ENCODE results near the gene AGTR1.

DNA sequence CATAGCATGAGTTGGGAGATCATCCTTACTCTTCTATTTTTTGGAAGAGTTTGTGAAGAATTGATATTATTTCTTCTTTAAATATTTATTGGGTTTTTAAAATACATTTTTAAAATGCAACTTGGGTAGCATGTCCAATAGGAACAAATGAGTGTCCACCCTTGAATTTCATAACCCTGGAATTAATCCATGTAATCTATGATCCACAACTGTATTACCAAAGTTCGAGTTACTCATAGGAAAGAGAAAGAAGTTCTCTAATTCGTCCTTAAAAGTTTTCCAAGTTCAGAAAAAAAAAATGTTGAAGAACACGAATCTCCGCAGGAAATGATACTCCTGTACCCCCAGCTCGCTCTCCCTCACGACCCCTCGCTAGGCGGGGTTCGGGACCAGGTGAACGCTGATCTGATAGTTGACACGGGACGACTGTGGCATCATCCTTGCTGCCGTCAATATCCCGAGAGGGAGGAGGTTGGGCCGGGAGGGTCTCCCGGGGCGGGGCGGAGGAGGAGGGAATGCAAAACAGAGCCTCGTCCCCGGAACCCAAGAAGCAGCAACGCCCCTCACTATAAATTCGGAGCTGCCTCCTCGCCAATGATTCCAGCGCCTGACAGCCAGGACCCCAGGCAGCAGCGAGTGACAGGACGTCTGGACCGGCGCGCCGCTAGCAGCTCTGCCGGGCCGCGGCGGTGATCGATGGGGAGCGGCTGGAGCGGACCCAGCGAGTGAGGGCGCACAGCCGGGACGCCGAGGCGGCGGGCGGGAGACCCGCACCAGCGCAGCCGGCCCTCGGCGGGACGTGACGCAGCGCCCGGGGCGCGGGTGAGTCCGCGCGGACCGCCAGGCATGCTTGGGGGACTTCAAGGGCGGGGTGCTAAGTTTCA is at the start of gene AGTR1:
- TF ChIP-seq, protein P1, sequence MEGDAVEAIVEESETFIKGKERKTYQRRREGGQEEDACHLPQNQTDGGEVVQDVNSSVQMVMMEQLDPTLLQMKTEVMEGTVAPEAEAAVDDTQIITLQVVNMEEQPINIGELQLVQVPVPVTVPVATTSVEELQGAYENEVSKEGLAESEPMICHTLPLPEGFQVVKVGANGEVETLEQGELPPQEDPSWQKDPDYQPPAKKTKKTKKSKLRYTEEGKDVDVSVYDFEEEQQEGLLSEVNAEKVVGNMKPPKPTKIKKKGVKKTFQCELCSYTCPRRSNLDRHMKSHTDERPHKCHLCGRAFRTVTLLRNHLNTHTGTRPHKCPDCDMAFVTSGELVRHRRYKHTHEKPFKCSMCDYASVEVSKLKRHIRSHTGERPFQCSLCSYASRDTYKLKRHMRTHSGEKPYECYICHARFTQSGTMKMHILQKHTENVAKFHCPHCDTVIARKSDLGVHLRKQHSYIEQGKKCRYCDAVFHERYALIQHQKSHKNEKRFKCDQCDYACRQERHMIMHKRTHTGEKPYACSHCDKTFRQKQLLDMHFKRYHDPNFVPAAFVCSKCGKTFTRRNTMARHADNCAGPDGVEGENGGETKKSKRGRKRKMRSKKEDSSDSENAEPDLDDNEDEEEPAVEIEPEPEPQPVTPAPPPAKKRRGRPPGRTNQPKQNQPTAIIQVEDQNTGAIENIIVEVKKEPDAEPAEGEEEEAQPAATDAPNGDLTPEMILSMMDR (IDR thresholded peaks at IDR 0.05; ENCODE audit: low read depth, low read length, missing input control): no peak
- peak; percentile 88 for TF ChIP-seq TAF1 (conservative IDR thresholded peaks at IDR 0.05)
- TF ChIP-seq, protein P2, sequence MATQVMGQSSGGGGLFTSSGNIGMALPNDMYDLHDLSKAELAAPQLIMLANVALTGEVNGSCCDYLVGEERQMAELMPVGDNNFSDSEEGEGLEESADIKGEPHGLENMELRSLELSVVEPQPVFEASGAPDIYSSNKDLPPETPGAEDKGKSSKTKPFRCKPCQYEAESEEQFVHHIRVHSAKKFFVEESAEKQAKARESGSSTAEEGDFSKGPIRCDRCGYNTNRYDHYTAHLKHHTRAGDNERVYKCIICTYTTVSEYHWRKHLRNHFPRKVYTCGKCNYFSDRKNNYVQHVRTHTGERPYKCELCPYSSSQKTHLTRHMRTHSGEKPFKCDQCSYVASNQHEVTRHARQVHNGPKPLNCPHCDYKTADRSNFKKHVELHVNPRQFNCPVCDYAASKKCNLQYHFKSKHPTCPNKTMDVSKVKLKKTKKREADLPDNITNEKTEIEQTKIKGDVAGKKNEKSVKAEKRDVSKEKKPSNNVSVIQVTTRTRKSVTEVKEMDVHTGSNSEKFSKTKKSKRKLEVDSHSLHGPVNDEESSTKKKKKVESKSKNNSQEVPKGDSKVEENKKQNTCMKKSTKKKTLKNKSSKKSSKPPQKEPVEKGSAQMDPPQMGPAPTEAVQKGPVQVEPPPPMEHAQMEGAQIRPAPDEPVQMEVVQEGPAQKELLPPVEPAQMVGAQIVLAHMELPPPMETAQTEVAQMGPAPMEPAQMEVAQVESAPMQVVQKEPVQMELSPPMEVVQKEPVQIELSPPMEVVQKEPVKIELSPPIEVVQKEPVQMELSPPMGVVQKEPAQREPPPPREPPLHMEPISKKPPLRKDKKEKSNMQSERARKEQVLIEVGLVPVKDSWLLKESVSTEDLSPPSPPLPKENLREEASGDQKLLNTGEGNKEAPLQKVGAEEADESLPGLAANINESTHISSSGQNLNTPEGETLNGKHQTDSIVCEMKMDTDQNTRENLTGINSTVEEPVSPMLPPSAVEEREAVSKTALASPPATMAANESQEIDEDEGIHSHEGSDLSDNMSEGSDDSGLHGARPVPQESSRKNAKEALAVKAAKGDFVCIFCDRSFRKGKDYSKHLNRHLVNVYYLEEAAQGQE (IDR thresholded peaks at IDR 0.05): peak; percentile 92
- TF ChIP-seq JUND (IDR thresholded peaks at IDR 0.05): peak; percentile 63
- peak; percentile 27 to 58 for TF ChIP-seq RAD21 (IDR thresholded peaks at IDR 0.05)
- TF ChIP-seq SP1 (IDR thresholded peaks at IDR 0.05): peak; percentile 57
- peak; percentile 84 for TF ChIP-seq YY1 (IDR thresholded peaks at IDR 0.05)
- peak; percentile 52 to 53 for TF ChIP-seq HNF4A (conservative IDR thresholded peaks at IDR 0.05)
